LNCaP clone FGC (cell line): ENCODE results near the gene CCNE1.

Source experiments
- DNase-seq: peaks from one replicate; pipeline ENCODE4 v3.0.0-alpha.2; 2011; ENCODE audit warnings: low read depth
- H3K4me3 ChIP-seq: 2 replicates; pipeline ENCODE4 v1.5.1; 2011; ENCODE audit warnings: mild to moderate bottlenecking, low read depth, low read length, control low read depth
- CTCF ChIP-seq: IDR thresholded peaks from 2 replicates; pipeline ENCODE4 v1.5.1; 2012; ENCODE audit warnings: mild to moderate bottlenecking; ENCODE audit not compliant: control insufficient read depth, insufficient read depth; ENCODE audit errors: extremely low read depth

CCNE1 gene

DNA sequence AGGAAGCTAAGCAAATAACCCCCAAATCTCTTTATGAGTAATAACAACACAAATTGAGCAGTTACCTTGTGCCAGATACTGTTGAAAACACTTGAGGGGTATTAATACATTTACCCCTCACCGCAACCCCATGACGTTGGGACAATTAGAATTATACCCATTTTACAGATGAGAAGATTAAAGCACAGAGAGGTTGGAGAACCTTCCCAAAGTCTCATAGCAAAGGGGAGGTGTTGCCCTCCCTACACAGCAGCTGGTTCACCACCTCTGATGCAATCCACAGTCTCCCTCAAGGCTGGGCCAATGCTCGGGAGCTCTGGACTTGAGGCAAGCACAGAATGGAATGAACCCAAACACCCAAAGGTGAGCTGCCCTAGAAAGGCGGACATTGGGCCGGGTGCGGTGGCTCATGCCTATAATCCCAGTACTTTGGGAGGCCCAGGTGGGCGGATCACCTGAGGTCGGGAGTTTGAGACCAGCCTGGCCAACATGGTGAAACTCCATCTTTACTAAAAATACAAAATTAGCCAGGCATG, 3.9 kb upstream of the CCNE1 start:
- DNase-seq: no peak
- TF ChIP-seq CTCF: no peak
- H3K4me3 ChIP-seq: no peak overlapping the region

DNA sequence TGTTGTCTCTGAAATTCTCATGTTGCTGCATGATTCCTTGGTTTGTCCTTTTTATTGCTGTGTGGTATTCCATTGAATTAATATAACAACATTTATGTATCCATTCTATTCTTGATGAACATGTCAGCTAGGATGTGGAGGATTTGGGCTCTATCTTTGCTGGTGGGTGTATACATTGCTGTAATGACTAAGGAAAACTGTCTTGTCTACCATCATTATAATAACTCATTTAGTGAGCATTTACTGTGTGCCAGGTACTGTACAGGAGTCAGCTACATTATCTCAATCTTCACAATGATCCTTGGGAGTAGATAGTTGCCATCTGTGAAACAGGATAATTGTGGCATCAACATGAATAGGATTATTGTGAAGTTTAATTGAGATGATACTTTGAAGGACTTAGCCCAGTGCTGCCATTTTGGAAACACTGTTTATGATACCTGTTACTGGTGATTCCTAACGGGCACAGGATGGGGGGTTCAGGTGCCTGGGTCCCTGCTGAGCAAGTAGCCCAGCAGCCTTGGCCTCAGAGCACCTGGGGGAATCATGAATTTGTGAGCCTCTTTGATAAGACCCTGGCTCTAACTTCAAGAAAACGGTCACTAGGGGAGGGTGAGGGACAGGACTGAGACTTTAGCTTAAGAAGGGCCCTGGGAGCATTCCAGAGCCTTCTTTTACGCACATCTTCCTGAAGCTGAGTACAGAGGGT, 1.8 kb upstream of the CCNE1 start:
- TF ChIP-seq CTCF: no peak
- no peak overlapping the region for H3K4me3 ChIP-seq
- DNase-seq: no peak

GRCh38 chr19:29810504-29810871, 1.3 kb upstream of the CCNE1 start:
- DNase-seq: no peak
- H3K4me3 ChIP-seq: no peak overlapping the region; the same call in 1 of the 2 replicates
- TF ChIP-seq CTCF: no peak

DNA sequence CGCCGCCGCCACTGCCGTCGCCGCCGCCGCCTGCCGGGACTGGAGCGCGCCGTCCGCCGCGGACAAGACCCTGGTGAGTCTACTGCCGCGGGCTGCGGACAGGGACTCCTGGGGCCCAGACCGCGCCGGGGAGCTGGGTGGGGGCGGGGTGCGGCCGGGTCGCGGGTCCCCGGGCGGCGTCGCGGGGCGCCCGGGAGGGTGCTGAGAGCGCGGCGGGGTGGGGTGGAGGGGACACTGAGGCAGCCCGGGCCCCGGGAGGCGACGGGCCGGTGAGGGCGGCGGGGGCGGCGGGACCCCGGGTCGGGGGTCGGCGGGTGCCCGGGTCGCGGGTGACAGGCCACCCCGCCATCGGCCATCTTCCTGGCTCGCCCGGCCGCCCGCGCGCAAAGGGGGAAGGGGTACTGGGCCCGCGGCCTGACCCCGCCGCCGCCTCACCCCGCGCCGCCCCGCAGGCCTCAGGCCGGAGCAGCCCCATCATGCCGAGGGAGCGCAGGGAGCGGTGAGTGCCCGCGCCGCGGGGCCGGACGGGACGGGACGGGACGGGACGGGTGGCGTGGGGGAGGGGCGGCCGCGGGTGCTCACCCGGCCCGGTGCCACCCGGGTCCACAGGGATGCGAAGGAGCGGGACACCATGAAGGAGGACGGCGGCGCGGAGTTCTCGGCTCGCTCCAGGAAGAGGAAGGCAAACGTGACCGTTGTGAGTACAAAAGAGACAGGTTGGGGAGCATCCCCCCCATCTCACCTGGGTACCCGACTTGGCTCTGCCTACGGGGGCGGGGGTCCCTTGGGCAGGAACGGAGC, 489 bp downstream of the CCNE1 start:
- no peak for DNase-seq
- peak overlapping the region; percentile 56 for H3K4me3 ChIP-seq
- no peak for TF ChIP-seq CTCF

DNA sequence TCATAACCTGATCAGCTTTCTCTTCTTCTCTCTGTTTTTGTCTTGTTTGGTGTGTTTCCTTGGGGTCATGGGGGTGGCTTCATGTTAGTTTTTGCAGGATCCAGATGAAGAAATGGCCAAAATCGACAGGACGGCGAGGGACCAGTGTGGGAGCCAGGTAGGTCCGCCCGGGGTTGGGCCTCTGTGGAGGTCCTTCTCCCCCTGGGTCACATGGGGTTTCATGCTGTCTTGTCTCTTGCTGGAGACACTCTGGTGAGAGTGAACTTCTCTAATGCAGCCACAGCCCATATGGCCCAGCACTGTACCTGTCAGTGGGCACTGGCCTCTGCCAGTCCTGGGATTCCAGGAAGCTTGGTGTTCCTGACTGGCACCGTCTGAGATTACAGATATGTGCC, 1.1 kb downstream of the CCNE1 start:
- no peak for TF ChIP-seq CTCF
- peak overlapping the region; percentile 56 for H3K4me3 ChIP-seq
- DNase-seq: no peak

GRCh38 chr19:29813642-29814041, 1.9 kb downstream of the CCNE1 start:
- no peak overlapping the region for H3K4me3 ChIP-seq
- DNase-seq: no peak
- TF ChIP-seq CTCF: no peak
